Measurements from ENCODE around the gene AMMECR1.

The AMMECR1 gene

GRCh38 chrX:110310896-110311295, 7.0 kb downstream of the AMMECR1 start:
- no peak for DNase-seq

- no peak for DNase-seq
Measured at GRCh38 chrX:110310000-110310790, 7.7 kb downstream of the AMMECR1 start.

- no peak for DNase-seq
Measured at GRCh38 chrX:110308220-110308619, 9.7 kb downstream of the AMMECR1 start.

GRCh38 chrX:110304884-110305283, 13.0 kb downstream of the AMMECR1 start:
- DNase-seq = no peak

- DNase-seq = no peak
Measured at GRCh38 chrX:110304371-110304770, 13.5 kb downstream of the AMMECR1 start.

- no peak for DNase-seq
Measured at GRCh38 chrX:110302975-110303374, 14.9 kb downstream of the AMMECR1 start.

- no peak for DNase-seq
Measured at GRCh38 chrX:110301194-110301593, 16.7 kb downstream of the AMMECR1 start.

GRCh38 chrX:110294087-110294486, 23.8 kb downstream of the AMMECR1 start:
- DNase-seq = no peak

- no peak for DNase-seq
Measured at GRCh38 chrX:110293658-110294057, 24.2 kb downstream of the AMMECR1 start.

- DNase-seq = no peak
Measured at GRCh38 chrX:110287605-110288004, 30.3 kb downstream of the AMMECR1 start.

GRCh38 chrX:110286106-110286505, 31.8 kb downstream of the AMMECR1 start:
- DNase-seq = no peak

GRCh38 chrX:110284159-110284558, 33.7 kb downstream of the AMMECR1 start:
- DNase-seq = no peak

- DNase-seq = no peak
Measured at GRCh38 chrX:110282922-110283321, 35.0 kb downstream of the AMMECR1 start.

GRCh38 chrX:110281377-110281776, 36.5 kb downstream of the AMMECR1 start:
- DNase-seq = no peak

GRCh38 chrX:110280954-110281353, 36.9 kb downstream of the AMMECR1 start:
- no peak for DNase-seq

- DNase-seq = no peak
Measured at GRCh38 chrX:110277609-110278008, 40.3 kb downstream of the AMMECR1 start.

GRCh38 chrX:110276778-110277177, 41.1 kb downstream of the AMMECR1 start:
- DNase-seq = no peak

GRCh38 chrX:110268886-110269285, 49.0 kb downstream of the AMMECR1 start:
- DNase-seq = no peak

GRCh38 chrX:110268395-110268794, 49.5 kb downstream of the AMMECR1 start:
- no peak for DNase-seq

GRCh38 chrX:110267874-110268273, 50.0 kb downstream of the AMMECR1 start:
- no peak for DNase-seq

GRCh38 chrX:110265661-110266060, 52.2 kb downstream of the AMMECR1 start:
- DNase-seq = no peak

GRCh38 chrX:110259117-110259516, 58.8 kb downstream of the AMMECR1 start:
- no peak for DNase-seq

GRCh38 chrX:110258552-110258951, 59.3 kb downstream of the AMMECR1 start:
- DNase-seq = no peak

GRCh38 chrX:110257889-110258288, 60.0 kb downstream of the AMMECR1 start:
- no peak for DNase-seq

- no peak for DNase-seq
Measured at GRCh38 chrX:110252711-110253110, 65.2 kb downstream of the AMMECR1 start.

Data from DMS 273 treated with DMSO at 0.1 percent for 48 hours (cell line).